Measurements from ENCODE around the gene SSH2.

SSH2 gene

DNA sequence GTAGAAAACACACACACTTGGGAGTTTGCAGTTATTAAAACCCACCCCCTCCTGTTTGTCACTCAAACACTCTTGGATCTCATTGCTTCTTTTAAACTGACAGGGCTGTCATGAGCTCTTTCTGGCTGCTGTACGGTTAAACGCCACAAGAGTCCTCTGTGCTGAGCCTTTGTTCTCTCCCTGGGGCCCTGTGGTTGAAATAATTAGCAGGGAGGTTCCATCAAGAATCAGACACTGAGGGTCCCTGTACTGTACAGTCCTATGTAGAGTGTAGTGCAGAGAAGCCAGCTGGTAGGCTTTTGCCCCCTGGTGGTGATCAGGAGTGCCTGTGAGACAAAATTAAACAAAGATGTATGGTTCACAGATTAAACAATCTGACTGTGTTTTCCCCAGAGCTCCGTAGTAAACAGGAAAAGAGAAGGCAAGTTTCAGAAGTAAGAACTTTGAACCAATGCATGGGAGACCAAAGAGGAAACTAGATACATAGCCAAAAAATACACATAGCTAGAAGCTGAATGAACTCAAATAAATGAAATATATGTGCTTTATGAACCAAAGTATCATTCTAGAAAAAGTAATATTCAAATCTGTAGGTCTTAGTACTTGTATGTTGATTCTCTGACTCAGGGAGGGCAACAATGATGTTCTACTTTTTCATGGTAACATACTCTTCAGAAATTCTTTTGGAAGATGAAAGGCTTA is 1.4 kb upstream of the SSH2 start (continued):
- TF ChIP-seq, protein P1, sequence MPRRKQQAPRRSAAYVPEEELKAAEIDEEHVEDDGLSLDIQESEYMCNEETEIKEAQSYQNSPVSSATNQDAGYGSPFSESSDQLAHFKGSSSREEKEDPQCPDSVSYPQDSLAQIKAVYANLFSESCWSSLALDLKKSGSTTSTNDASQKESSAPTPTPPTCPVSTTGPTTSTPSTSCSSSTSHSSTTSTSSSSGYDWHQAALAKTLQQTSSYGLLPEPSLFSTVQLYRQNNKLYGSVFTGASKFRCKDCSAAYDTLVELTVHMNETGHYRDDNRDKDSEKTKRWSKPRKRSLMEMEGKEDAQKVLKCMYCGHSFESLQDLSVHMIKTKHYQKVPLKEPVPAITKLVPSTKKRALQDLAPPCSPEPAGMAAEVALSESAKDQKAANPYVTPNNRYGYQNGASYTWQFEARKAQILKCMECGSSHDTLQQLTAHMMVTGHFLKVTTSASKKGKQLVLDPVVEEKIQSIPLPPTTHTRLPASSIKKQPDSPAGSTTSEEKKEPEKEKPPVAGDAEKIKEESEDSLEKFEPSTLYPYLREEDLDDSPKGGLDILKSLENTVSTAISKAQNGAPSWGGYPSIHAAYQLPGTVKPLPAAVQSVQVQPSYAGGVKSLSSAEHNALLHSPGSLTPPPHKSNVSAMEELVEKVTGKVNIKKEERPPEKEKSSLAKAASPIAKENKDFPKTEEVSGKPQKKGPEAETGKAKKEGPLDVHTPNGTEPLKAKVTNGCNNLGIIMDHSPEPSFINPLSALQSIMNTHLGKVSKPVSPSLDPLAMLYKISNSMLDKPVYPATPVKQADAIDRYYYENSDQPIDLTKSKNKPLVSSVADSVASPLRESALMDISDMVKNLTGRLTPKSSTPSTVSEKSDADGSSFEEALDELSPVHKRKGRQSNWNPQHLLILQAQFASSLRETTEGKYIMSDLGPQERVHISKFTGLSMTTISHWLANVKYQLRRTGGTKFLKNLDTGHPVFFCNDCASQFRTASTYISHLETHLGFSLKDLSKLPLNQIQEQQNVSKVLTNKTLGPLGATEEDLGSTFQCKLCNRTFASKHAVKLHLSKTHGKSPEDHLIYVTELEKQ (tag by site-specific recombination; IDR thresholded peaks at IDR 0.05; ENCODE audit: borderline replicate concordance), result no peak
- TF ChIP-seq ZNF660 (tag by site-specific recombination; IDR thresholded peaks at IDR 0.05) (peak; percentile 93), SP3 (tag by site-specific recombination; IDR thresholded peaks at IDR 0.05) (peak; percentile 33; the same call in 1 of the 2 replicates), KLF10 (tag by site-specific recombination; IDR thresholded peaks at IDR 0.05) (peak; percentile 20), ZBTB8A (tag by site-specific recombination; IDR thresholded peaks at IDR 0.05) (0 out of 2 replicates have a peak, but pooled peaks have one; percentile 23), GFI1B (tag by site-specific recombination; IDR thresholded peaks at IDR 0.05) (no peak), ZBTB17 (tag by site-specific recombination; IDR thresholded peaks at IDR 0.05) (peak; percentile 78), ZNF510 (tag by site-specific recombination; IDR thresholded peaks at IDR 0.05; ENCODE audit: insufficient replicate concordance) (no peak), ZBTB21 (tag by site-specific recombination; IDR thresholded peaks at IDR 0.05) (no peak), TRIM28 (IDR thresholded peaks at IDR 0.05; ENCODE audit: borderline replicate concordance, low read length) (peak; percentile 96), ZNF341 (tag by site-specific recombination; IDR thresholded peaks at IDR 0.05; ENCODE audit: low read depth) (0 out of 2 replicates have a peak, but pooled peaks have one; percentile 30), ZNF561 (tag by site-specific recombination; IDR thresholded peaks at IDR 0.05; ENCODE audit: borderline replicate concordance) (0 out of 2 replicates have a peak, but pooled peaks have one; percentile 29), OSR2 (tag by site-specific recombination; IDR thresholded peaks at IDR 0.05) (peak; percentile 29; the same call in 1 of the 2 replicates)
- TF ChIP-seq, protein P2, sequence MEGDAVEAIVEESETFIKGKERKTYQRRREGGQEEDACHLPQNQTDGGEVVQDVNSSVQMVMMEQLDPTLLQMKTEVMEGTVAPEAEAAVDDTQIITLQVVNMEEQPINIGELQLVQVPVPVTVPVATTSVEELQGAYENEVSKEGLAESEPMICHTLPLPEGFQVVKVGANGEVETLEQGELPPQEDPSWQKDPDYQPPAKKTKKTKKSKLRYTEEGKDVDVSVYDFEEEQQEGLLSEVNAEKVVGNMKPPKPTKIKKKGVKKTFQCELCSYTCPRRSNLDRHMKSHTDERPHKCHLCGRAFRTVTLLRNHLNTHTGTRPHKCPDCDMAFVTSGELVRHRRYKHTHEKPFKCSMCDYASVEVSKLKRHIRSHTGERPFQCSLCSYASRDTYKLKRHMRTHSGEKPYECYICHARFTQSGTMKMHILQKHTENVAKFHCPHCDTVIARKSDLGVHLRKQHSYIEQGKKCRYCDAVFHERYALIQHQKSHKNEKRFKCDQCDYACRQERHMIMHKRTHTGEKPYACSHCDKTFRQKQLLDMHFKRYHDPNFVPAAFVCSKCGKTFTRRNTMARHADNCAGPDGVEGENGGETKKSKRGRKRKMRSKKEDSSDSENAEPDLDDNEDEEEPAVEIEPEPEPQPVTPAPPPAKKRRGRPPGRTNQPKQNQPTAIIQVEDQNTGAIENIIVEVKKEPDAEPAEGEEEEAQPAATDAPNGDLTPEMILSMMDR (tag by site-specific recombination; IDR thresholded peaks at IDR 0.05), result peak; percentile 83
- TF ChIP-seq, protein P3, sequence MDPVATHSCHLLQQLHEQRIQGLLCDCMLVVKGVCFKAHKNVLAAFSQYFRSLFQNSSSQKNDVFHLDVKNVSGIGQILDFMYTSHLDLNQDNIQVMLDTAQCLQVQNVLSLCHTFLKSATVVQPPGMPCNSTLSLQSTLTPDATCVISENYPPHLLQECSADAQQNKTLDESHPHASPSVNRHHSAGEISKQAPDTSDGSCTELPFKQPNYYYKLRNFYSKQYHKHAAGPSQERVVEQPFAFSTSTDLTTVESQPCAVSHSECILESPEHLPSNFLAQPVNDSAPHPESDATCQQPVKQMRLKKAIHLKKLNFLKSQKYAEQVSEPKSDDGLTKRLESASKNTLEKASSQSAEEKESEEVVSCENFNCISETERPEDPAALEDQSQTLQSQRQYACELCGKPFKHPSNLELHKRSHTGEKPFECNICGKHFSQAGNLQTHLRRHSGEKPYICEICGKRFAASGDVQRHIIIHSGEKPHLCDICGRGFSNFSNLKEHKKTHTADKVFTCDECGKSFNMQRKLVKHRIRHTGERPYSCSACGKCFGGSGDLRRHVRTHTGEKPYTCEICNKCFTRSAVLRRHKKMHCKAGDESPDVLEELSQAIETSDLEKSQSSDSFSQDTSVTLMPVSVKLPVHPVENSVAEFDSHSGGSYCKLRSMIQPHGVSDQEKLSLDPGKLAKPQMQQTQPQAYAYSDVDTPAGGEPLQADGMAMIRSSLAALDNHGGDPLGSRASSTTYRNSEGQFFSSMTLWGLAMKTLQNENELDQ (tag by site-specific recombination; IDR thresholded peaks at IDR 0.05; ENCODE audit: low read depth), result no peak
- TF ChIP-seq, protein P4, sequence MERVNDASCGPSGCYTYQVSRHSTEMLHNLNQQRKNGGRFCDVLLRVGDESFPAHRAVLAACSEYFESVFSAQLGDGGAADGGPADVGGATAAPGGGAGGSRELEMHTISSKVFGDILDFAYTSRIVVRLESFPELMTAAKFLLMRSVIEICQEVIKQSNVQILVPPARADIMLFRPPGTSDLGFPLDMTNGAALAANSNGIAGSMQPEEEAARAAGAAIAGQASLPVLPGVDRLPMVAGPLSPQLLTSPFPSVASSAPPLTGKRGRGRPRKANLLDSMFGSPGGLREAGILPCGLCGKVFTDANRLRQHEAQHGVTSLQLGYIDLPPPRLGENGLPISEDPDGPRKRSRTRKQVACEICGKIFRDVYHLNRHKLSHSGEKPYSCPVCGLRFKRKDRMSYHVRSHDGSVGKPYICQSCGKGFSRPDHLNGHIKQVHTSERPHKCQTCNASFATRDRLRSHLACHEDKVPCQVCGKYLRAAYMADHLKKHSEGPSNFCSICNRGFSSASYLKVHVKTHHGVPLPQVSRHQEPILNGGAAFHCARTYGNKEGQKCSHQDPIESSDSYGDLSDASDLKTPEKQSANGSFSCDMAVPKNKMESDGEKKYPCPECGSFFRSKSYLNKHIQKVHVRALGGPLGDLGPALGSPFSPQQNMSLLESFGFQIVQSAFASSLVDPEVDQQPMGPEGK (tag by site-specific recombination; IDR thresholded peaks at IDR 0.05), result peak; percentile 42; the same call in 1 of the 2 replicates

Measured in HEK293 (cell line).